GM12878 (cell line): ENCODE results near the gene FRYL. TPM values are rescaled to one million over a fixed set of nuclear protein-coding genes. Genes with fewer than 3 reads are reported as not detected.

ENCODE experiments used
- ATAC-seq: fragments of 200-7000 bp; cut with Tn5 transposase; 3 replicates; pipeline ENCODE4 v1.9.1; 2020; ENCODE audit warnings: mild to moderate bottlenecking, moderate library complexity
- BruUV-seq: library from RNA; stranded (reverse); fragments of 400-500 nt; replicated peaks from 2 replicates; lab custom pipeline; 2021; lab: Mats Ljungman, UMichigan
- CTCF ChIA-PET: fragments of 300-600 bp; sonication (Branson Sonifier 250); formaldehyde crosslinking; extraction: SDS; loops from one replicate; lab custom pipeline; 2021; ENCODE audit warnings: inconsistent platforms; lab: Yijun Ruan, JAX
- POLR2A ChIA-PET: fragments of 350-600 bp; formaldehyde crosslinking; extraction: SDS; loops from one replicate; lab custom pipeline; 2021; ENCODE audit warnings: inconsistent platforms; lab: Charles Lee
- RAD21 ChIA-PET: fragments of 300-600 bp; sonication (Branson Sonifier 250); formaldehyde crosslinking; loops from one replicate; lab custom pipeline; 2023; ENCODE audit warnings: antibody characterized with exemption; ENCODE audit not compliant: unreplicated experiment; lab: Charles Lee
- SMC1A ChIA-PET: fragments of 300-600 bp; sonication (Branson Sonifier 250); formaldehyde crosslinking; loops from one replicate; lab custom pipeline; 2023; ENCODE audit not compliant: unreplicated experiment, uncharacterized antibody; lab: Charles Lee
- DNase-seq: peaks from one replicate; pipeline ENCODE4 v3.0.0-alpha.2; 2011; ENCODE audit warnings: low read depth, low spot score
- FAIRE-seq: peaks from 3 replicates; lab custom pipeline; 2011; peaks lifted over from hg19 to GRCh38; lab: Jason Lieb, UNC
- H2AFZ ChIP-seq: 2 replicates; pipeline ENCODE4 v1.6.0; 2011; ENCODE audit warnings: low read depth, low read length, control low read depth; ENCODE audit not compliant: control insufficient read depth
- H3K27ac ChIP-seq: 2 replicates; pipeline ENCODE4 v1.5.1; 2011; ENCODE audit warnings: control low read depth; ENCODE audit not compliant: control insufficient read depth, insufficient read depth
- H3K27me3 ChIP-seq, 2 experiments: replicated peaks in 1 of 2; 2 replicates each; pipeline versions ENCODE4 v1.6.0 to v1.6.1; 2011; ENCODE audit warnings: low read length in 1 of 2; ENCODE audit not compliant: control insufficient read depth in 2 of 2, insufficient read depth in 2 of 2
- H3K36me3 ChIP-seq, 2 experiments: 2 replicates each; pipeline ENCODE4 v1.5.1; 2011; ENCODE audit warnings: low read length in 1 of 2; ENCODE audit not compliant: control insufficient read depth in 2 of 2, insufficient read depth in 2 of 2
- H3K4me1 ChIP-seq: 2 replicates; pipeline ENCODE4 v1.6.1; 2011; ENCODE audit warnings: mild to moderate bottlenecking, low read length, moderate library complexity, mixed read lengths; ENCODE audit not compliant: control insufficient read depth, insufficient read depth
- H3K4me2 ChIP-seq: 2 replicates; pipeline ENCODE4 v1.6.0; 2011; ENCODE audit warnings: control low read depth; ENCODE audit not compliant: control insufficient read depth, insufficient read depth
- H3K4me3 ChIP-seq: fragments of 200-600 bp; sonication (generic); 2 replicates; pipeline ENCODE4 v1.5.1; 2016
- H3K79me2 ChIP-seq: 2 replicates; pipeline ENCODE4 v1.6.0; 2011; ENCODE audit warnings: low read length; ENCODE audit not compliant: control insufficient read depth, insufficient read depth
- H3K9ac ChIP-seq: 2 replicates; pipeline ENCODE4 v1.8.0; 2011; ENCODE audit warnings: low read length, control low read depth, mixed read lengths; ENCODE audit not compliant: control insufficient read depth, insufficient read depth
- H3K9me3 ChIP-seq: replicated peaks from 3 replicates; pipeline ENCODE4 v1.5.1; 2011; ENCODE audit warnings: mild to moderate bottlenecking, low read length; ENCODE audit not compliant: control insufficient read depth, insufficient read depth
- H4K20me1 ChIP-seq: 2 replicates; pipeline ENCODE4 v1.6.0; 2011; ENCODE audit not compliant: control insufficient read depth, insufficient read depth
- CBFB ChIP-seq: IDR thresholded peaks from 2 replicates; pipeline ENCODE4 v1.6.1; 2016; ENCODE audit warnings: antibody characterized with exemption, low read depth
- CEBPZ ChIP-seq: fragments of 150-350 bp; IDR thresholded peaks from 2 replicates; pipeline ENCODE4 v1.6.1; 2016; ENCODE audit warnings: low read depth, low read length
- FOXM1 ChIP-seq: IDR thresholded peaks from 2 replicates; pipeline ENCODE4 v1.6.1; 2012; ENCODE audit warnings: low read depth, mild to moderate bottlenecking, inconsistent platforms, low read length, moderate library complexity
- GATAD2B ChIP-seq: fragments of 450-650 bp; conservative IDR thresholded peaks from 2 replicates; pipeline ENCODE4 v1.6.1; 2017; ENCODE audit warnings: low read depth, mild to moderate bottlenecking, moderate library complexity
- LARP7 ChIP-seq: fragments of 450-650 bp; IDR thresholded peaks from 2 replicates; pipeline ENCODE4 v1.6.1; 2017; ENCODE audit warnings: mild to moderate bottlenecking
- MEF2A ChIP-seq: IDR thresholded peaks from 2 replicates; pipeline ENCODE4 v1.6.1; 2011; ENCODE audit warnings: low read depth, mild to moderate bottlenecking, low read length, moderate library complexity; ENCODE audit not compliant: insufficient read depth
- MXI1 ChIP-seq: fragments of 150-350 bp; IDR thresholded peaks from 2 replicates; pipeline ENCODE4 v1.6.1; 2011; ENCODE audit warnings: low read depth, mild to moderate bottlenecking, inconsistent platforms, low read length, improper control_type of control experiment
- NR2C1 ChIP-seq: fragments of 450-650 bp; IDR thresholded peaks from 2 replicates; pipeline ENCODE4 v1.6.1; 2017; ENCODE audit warnings: antibody characterized with exemption, mild to moderate bottlenecking, moderate library complexity
- NR2F1 ChIP-seq: fragments of 450-650 bp; conservative IDR thresholded peaks from 2 replicates; pipeline ENCODE4 v1.6.1; 2017; ENCODE audit warnings: mild to moderate bottlenecking
- POLR2AphosphoS2 ChIP-seq: IDR thresholded peaks from 2 replicates; pipeline ENCODE4 v1.6.1; 2011; ENCODE audit warnings: low read depth, mild to moderate bottlenecking, low read length, improper control_type of control experiment, moderate library complexity
- REST ChIP-seq: IDR thresholded peaks from 2 replicates; pipeline ENCODE4 v1.6.1; 2012; ENCODE audit warnings: mild to moderate bottlenecking, low read depth, low read length
- SMC3 ChIP-seq: IDR thresholded peaks from 2 replicates; pipeline ENCODE4 v1.6.1; 2011; ENCODE audit warnings: low read length, improper control_type of control experiment, borderline replicate concordance
- STAT1 ChIP-seq: fragments of 450-650 bp; conservative IDR thresholded peaks from 2 replicates; pipeline ENCODE4 v1.6.1; 2014; ENCODE audit warnings: antibody characterized with exemption, mild to moderate bottlenecking
- ZBTB33 ChIP-seq: fragments of 450-650 bp; IDR thresholded peaks from 2 replicates; pipeline ENCODE4 v1.6.1; 2017; ENCODE audit warnings: mild to moderate bottlenecking
- ZNF274 ChIP-seq: IDR thresholded peaks from one replicate; pipeline ENCODE4 v1.8.0; 2011; ENCODE audit not compliant: insufficient read length, insufficient read depth
- WGBS: methylation state at CpG from one replicate; pipeline ENCODE4 v1.1.6; 2016; ENCODE audit warnings: low lambda C conversion rate; ENCODE audit not compliant: insufficient replicate concordance, insufficient coverage; ENCODE audit errors: missing lambda C conversion rate; 5-methylcytosine and 5-hydroxymethylcytosine counted together
- in situ Hi-C: fragments of 300-500 bp; cut with MboI; formaldehyde crosslinking; loops from 9 replicates; pipeline ENCODE4 v1.14.3; 2018; ENCODE audit warnings: mixed read lengths
- intact Hi-C: fragments of 100-400 bp; cut with micrococcal nuclease; formaldehyde crosslinking; loops from one replicate; pipeline ENCODE4 v1.14.2; 2022; ENCODE audit not compliant: unreplicated experiment
- polyA plus RNA-seq, 11 experiments: library from polyadenylated mRNA; depleted of rRNA in 4 of 11; unstranded in 6 of 11; stranded (reverse) in 5 of 11; fragments of >200 nt; fragmentation: Nextera tagmentation in 4 of 11; fragmentation: Illumina TruSeq in 1 of 11; extraction: Ambion mirVana in 4 of 11; extraction: Trizol in 1 of 11; gene quantifications; 1 replicate in 1 of 11; 2 replicates in 10 of 11; pipeline versions ENCODE4 v1.2.1 to v1.2.3, GENCODE V29; 2011 to 2016; ENCODE audit warnings: inconsistent platforms in 2 of 11, missing spikeins in 2 of 11, low read depth in 1 of 11
- total RNA-seq, 4 experiments: library from RNA; depleted of rRNA in 3 of 4; stranded (reverse); fragments of >200 nt in 3 of 4; fragmentation: Illumina TruSeq in 1 of 4; extraction: Trizol in 1 of 4; gene quantifications; 2 replicates each; pipeline versions ENCODE4 v1.2.1 to v1.2.3, GENCODE V29; 2013 to 2021

FRYL gene
- total and polyA plus RNA-seq, 10 of the 15 experiments (the other 5 are each of a cell fraction or from before 2014, with no cell fraction given): 10.3 to 50.6 (median 28.7) TPM

GRCh38 chr4:48467891-48468290, 312.2 kb downstream of the FRYL start:
- H3K79me2 ChIP-seq: no peaks in the 10 kb centered on the region
- no peak for FAIRE-seq
- in situ Hi-C loops: no loop called here
- H3K27me3 ChIP-seq: no peaks in the 10 kb centered on the region
- CTCF ChIA-PET: interaction anchor here (0.9 kb wide), 1 partner anchor 494 kb away, joined by 4 read pairs; no protein-coding TSS in a partner anchor
- H3K4me3 ChIP-seq: no peak overlapping the region
- no peak for ATAC-seq
- no peaks in the 10 kb centered on the region for H4K20me1 ChIP-seq
- no peak for DNase-seq
- RAD21 ChIA-PET: interaction anchor here (0.6 kb wide), 1 partner anchor 1487 kb away, joined by 3 read pairs; no protein-coding TSS in a partner anchor
- 25% methylated on average over 4 of the region's 5 CpGs for WGBS
- H3K9me3 ChIP-seq: no peaks in the 10 kb centered on the region; the same call in 2 of the 3 replicates
- H3K4me1 ChIP-seq: no peaks in the 10 kb centered on the region; the same call in 1 of the 2 replicates
- H3K27ac ChIP-seq: no peak overlapping the region
- POLR2A ChIA-PET: no interaction called here
- H3K36me3 ChIP-seq: no peaks in the 10 kb centered on the region
- H2AFZ ChIP-seq: no peak overlapping the region
- no peak overlapping the region for H3K9ac ChIP-seq
- H3K4me2 ChIP-seq: no peak overlapping the region
- SMC1A ChIA-PET: no interaction called here
- BruUV-seq: no TSS peak
- intact Hi-C loops: no loop called here
- no peak for TF ChIP-seq FOXM1
- no peak for TF ChIP-seq NR2F1
- TF ChIP-seq MEF2A: no peak
- no peak for TF ChIP-seq MXI1
- TF ChIP-seq POLR2AphosphoS2: no peak
- TF ChIP-seq ZNF274: no peak
- TF ChIP-seq NR2C1: no peak
- TF ChIP-seq CBFB: no peak
- TF ChIP-seq ZBTB33: no peak
- TF ChIP-seq GATAD2B: no peak
- TF ChIP-seq CEBPZ: no peak
- no peak for TF ChIP-seq STAT1
- no peak for TF ChIP-seq LARP7
- no peak for TF ChIP-seq REST
- no peak for TF ChIP-seq SMC3
